ENCODE results near the gene OR10C1. TPM values are rescaled to one million over a fixed set of nuclear protein-coding genes. Genes with fewer than 3 reads are reported as not detected.

Gene OR10C1
- total and polyA plus RNA-seq, 2 of the 13 experiments (the other 11 are each of a cell fraction or from before 2014, with no cell fraction given) = 0.04 TPM; not detected in 1

DNA sequence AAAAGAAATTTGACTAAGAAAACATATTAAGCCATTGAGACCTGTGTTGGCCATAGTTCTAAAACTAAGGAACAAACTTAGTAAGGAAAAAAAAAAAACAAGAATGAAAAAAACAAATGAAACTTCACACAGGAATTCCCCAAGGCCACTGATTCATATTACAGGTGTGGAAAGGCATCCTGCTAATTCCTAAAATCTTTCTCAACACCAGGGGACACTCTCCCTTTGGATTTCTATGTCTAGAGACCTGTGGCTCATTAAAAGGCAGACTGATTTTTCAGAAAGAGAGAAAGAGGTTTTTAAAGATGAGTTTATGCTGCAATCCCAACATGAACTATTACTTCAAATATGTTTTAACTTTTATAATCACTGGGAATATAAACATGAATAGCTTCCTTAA lies 24.5 kb upstream of the OR10C1 start, which contains the start of gene OR12D1:
OR12D1 (plus strand) TSS at position 341 of the 400 bp plus-strand sequence.
- H3K27ac ChIP-seq (ENCODE audit: extremely low read length, insufficient read depth, low read length) = no peak within 1 kb of the TSS
- H3K4me2 ChIP-seq (ENCODE audit: low read depth, low read length) = no peak within 1 kb of the TSS
- ChIA-PET CTCF (ENCODE audit: low intra/inter-chr PET ratio, low total read pairs) (no interaction called here), POLR2A (no interaction called here)
- no peak within 1 kb of the TSS for H3K9ac ChIP-seq (ENCODE audit: insufficient read depth, low read depth, low read length)
- H3K4me3 ChIP-seq (replicated peaks in 1 of 3; ENCODE audit: insufficient read depth in 1 of 3, low read depth in 2 of 3, low read length in 3 of 3) = no peak within 1 kb of the TSS
- H4K20me1 ChIP-seq (ENCODE audit: insufficient read depth, low read length) = no peaks in the 10 kb centered on the region
- ATAC-seq (no peak), DNase-seq (ENCODE audit: low spot score) (peak; percentile 10), FAIRE-seq (no peak)
- in situ Hi-C loops (cut with HindIII; ENCODE audit: extremely low pct_ligation_motif_present, low pct_unique_long_range_greater_than_20kb) = no loop called here
- H3K4me1 ChIP-seq (ENCODE audit: insufficient read depth, low read length) = no peaks in the 10 kb centered on the region
- TF ChIP-seq STAG1 (CRISPR knock-in tag; IDR thresholded peaks at IDR 0.05) (peak; percentile 20; the same call in 1 of the 2 replicates), ZNF501 (CRISPR knock-in tag; IDR thresholded peaks at IDR 0.05) (no peak), CBFB (CRISPR knock-in tag; IDR thresholded peaks at IDR 0.05) (no peak), THYN1 (CRISPR knock-in tag; IDR thresholded peaks at IDR 0.05; ENCODE audit: borderline replicate concordance, low read depth) (no peak), ATF7 (IDR thresholded peaks at IDR 0.05) (no peak), ATF7 (CRISPR knock-in tag; IDR thresholded peaks at IDR 0.05) (no peak), ZNF432 (CRISPR knock-in tag; IDR thresholded peaks at IDR 0.05; ENCODE audit: borderline replicate concordance) (no peak), MEIS1 (CRISPR knock-in tag; IDR thresholded peaks at IDR 0.05; ENCODE audit: borderline replicate concordance) (no peak)
- TF ChIP-seq, protein P1, sequence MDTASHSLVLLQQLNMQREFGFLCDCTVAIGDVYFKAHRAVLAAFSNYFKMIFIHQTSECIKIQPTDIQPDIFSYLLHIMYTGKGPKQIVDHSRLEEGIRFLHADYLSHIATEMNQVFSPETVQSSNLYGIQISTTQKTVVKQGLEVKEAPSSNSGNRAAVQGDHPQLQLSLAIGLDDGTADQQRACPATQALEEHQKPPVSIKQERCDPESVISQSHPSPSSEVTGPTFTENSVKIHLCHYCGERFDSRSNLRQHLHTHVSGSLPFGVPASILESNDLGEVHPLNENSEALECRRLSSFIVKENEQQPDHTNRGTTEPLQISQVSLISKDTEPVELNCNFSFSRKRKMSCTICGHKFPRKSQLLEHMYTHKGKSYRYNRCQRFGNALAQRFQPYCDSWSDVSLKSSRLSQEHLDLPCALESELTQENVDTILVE (CRISPR knock-in tag; IDR thresholded peaks at IDR 0.05) = no peak
- TF ChIP-seq, protein P2, sequence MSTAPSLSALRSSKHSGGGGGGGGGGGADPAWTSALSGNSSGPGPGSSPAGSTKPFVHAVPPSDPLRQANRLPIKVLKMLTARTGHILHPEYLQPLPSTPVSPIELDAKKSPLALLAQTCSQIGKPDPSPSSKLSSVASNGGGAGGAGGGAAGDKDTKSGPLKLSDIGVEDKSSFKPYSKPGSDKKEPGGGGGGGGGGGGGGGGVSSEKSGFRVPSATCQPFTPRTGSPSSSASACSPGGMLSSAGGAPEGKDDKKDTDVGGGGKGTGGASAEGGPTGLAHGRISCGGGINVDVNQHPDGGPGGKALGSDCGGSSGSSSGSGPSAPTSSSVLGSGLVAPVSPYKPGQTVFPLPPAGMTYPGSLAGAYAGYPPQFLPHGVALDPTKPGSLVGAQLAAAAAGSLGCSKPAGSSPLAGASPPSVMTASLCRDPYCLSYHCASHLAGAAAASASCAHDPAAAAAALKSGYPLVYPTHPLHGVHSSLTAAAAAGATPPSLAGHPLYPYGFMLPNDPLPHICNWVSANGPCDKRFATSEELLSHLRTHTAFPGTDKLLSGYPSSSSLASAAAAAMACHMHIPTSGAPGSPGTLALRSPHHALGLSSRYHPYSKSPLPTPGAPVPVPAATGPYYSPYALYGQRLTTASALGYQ (CRISPR knock-in tag; IDR thresholded peaks at IDR 0.05) = no peak
- TF ChIP-seq, protein P3, sequence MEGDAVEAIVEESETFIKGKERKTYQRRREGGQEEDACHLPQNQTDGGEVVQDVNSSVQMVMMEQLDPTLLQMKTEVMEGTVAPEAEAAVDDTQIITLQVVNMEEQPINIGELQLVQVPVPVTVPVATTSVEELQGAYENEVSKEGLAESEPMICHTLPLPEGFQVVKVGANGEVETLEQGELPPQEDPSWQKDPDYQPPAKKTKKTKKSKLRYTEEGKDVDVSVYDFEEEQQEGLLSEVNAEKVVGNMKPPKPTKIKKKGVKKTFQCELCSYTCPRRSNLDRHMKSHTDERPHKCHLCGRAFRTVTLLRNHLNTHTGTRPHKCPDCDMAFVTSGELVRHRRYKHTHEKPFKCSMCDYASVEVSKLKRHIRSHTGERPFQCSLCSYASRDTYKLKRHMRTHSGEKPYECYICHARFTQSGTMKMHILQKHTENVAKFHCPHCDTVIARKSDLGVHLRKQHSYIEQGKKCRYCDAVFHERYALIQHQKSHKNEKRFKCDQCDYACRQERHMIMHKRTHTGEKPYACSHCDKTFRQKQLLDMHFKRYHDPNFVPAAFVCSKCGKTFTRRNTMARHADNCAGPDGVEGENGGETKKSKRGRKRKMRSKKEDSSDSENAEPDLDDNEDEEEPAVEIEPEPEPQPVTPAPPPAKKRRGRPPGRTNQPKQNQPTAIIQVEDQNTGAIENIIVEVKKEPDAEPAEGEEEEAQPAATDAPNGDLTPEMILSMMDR (CRISPR knock-in tag; IDR thresholded peaks at IDR 0.05) = peak; percentile 24; the same call in 1 of the 2 replicates
- no peaks in the 10 kb centered on the region for H3K79me2 ChIP-seq (ENCODE audit: insufficient read depth, low read length)
- H3K9me3 ChIP-seq (ENCODE audit: low read length) = 0 out of 2 replicates have a peak, but pooled peaks cover 4% of the 10 kb centered on the region
- no peaks in the 10 kb centered on the region for H3K27me3 ChIP-seq (ENCODE audit: control insufficient read depth in 1 of 2, insufficient read depth in 2 of 2, low read length in 2 of 2)
- BruUV-seq (replicated peaks) = no TSS peak
- intact Hi-C loops (cut with micrococcal nuclease; ENCODE audit: unreplicated experiment) = loop anchor here (1.0 kb wide), 1 partner anchor 175 kb away; no protein-coding TSS in a partner anchor
- no peaks in the 10 kb centered on the region for H3K36me3 ChIP-seq (replicated peaks in 1 of 2; ENCODE audit: control insufficient read depth in 1 of 2, insufficient read depth in 2 of 2, low read length in 2 of 2)
- no peak within 1 kb of the TSS for H2AFZ ChIP-seq (ENCODE audit: low read length)

Data from HepG2 (cell line).